Measurements from ENCODE around the gene UBE2L5.

Gene UBE2L5

DNA sequence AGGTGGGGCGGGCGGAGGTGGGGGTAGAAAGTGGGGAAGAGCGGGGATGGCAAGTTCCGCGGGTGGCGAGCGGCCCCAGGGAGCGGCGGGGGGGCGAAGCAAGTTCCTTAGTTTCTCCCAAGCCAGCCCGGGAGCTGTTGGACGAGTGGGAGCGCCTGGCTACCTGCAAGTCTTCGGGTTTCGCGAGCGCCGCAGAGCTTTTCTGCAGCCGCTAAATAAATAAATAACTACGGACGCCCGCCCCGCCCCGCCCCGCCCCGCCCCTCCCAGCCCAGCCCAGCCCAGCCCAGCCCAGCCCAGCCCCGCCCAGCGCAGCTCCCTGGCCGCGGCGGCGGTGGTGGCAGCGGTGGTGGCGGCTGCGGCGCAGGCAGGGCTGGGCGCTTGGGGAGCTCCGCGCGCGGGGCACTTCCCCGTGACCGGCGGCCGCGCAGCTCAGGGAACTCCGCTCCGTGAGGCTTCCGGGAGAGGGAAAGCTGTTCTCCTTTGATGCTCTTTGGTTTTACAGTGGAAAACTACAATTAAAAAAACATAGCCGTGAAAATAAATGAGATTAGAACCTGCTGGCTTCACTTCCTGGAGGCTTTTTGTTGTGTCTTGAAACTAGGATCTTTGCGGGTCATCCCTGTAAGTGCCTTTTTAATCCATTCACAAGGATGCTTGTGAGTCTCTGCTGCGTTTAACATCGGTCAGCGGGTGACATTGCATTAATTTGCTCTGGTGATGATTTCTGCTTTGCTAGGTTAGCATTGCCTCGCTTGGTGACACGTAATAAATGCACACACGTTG is at the start of gene UBE2L5:
Gene UBE2L5 (plus strand): TSS at position 440 of the 786 bp plus-strand sequence. CDS start 5,498 bp downstream, outside the sequence.
- DNase-seq (ENCODE audit: low spot score) = peak; percentile 74

DNA sequence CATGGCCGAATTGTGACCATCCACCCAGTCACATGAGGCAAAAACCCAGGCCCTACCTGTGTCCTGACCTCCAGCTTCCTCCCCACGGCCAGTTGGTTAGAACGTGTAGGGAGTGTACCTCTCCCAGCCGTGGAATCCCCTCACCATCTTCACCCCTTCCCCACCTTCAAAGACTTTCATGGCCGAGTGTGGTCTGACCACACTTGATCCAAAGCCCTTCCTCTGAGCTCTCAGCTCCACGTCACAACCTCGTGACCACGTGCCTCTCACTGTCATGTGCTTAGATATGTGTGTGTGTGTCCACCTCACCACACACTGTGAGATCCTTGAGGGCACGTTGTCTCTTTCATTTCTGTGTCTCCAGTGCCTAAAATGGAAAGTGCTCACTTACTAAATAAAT is 48.6 kb upstream of the UBE2L5 start:
- peak; percentile 34 for DNase-seq (ENCODE audit: low spot score)

DNA sequence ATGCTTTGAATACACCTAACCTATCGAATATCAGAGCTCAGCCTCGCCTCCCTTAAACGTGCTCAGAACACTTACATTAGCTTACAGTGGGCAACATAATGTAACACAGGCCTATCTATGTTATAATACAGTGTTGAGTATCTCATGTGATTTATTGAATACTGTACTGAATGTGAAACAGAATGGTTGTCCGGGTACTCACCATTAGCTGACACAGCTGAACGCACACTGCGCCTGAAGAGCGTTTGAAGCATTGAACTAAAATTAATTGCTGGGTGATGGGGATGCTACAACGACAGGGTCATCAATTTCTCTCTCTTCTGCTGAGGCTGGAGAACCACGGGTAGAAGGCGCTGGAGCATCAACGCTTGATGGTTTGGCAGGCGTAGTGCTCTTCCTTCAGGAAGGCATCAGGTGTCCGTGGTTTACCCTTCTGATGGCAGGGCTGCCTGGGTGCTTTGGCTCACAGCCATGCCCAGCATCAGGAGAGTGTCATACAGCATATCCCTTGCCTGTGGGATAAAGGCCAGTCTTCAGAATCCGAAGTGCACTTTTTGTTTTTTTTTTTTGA is 46.9 kb upstream of the UBE2L5 start:
- DNase-seq (ENCODE audit: low spot score) = no peak

DNA sequence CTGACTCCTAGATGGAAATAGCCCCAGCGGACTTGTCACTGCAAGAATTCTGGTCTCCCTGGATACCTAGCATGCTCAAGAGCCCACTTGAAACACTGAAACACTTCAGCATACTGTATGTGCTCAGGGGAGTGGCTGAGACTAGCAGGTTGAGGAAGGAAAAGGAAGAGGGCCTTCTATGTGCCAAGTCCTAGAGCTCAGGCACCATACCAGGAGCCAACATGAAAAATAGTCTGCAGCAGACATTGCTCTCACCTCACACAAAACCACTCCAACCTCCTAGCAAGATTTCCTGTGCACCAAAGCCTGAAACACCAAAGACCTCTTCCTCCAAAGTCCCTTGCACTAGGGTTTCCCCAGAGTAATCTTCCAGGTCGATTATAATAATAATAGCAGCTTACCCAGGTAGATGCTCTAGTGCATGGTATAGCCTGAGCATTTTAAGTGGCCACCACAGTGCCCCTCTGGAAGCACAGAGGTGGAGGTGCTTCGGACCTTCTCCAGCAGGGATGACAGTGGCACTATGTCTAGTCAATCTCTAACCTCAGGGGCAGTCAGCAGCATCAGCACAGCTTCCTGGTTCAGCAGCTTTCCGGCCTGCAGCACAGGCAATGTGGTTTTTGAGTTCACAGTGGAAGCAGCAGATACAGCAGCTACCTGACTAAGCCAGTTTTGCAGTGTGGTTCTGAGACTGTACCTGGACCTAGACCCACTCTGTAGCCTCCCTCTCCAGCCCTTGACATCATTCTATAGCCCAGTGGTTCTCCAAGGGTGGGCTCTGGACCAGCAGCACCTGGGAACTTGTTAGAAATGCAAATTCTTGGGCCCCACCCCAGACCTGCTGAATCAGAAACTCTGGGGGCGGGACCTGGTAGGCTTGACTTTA is 45.6 kb upstream of the UBE2L5 start:
- peak; percentile 82 for DNase-seq (ENCODE audit: low spot score)

DNA sequence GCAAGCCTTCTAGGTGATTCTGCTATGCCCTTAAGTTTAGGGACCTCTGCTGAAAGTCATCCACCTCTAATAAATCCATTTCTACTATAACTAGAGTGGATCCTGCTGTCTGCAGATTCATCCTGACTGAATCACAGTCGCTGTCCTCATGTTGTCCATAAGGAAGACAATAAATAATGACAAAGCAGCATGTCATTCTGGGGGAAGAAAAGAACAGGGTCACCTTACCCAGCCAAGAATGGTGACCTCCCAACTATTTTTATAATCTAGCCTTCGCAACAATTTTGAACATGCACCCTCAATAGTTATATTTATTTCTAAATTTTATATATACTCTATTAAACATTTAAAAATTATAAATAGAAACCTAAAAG is 45.0 kb upstream of the UBE2L5 start:
- no peak for DNase-seq (ENCODE audit: low spot score)

DNA sequence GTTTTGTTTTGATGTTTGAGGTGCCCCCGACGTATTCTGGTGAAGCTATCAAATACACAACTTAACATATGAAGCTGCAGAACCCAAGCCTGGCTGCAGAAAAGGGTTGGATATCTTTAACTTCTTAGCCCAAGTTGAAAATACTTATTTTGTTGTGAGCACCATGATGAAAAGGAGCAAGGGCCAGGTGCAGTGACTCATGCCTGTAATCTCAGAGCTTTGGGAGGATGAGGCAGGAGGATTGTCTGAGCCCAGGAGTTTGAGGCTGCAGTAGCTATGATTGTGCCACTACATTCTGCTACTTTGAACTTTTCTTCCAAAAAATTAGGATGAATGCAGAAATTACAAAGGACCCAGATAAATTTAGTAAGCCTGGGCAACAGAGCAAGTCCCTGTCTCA is 44.1 kb upstream of the UBE2L5 start:
- no peak for DNase-seq (ENCODE audit: low spot score)

DNA sequence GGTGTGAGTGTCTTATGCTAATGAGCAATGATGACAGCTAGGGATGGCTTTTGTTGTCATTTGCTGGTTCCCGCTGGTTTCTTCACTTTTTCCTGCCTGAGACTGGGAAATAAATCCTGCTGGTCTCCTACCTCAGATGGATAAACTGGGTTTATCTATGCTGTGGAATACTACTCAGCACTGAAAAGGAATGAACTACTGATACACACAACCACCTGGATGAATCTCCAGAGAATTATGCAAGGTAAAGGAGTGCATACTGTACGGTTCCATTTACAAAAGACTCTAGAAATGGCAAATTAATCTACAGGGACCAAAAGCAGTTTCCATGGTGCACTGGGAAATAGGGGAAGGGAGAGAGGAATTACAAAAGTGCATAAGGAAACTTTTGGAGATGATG is 41.2 kb upstream of the UBE2L5 start:
- no peak for DNase-seq (ENCODE audit: low spot score)

DNA sequence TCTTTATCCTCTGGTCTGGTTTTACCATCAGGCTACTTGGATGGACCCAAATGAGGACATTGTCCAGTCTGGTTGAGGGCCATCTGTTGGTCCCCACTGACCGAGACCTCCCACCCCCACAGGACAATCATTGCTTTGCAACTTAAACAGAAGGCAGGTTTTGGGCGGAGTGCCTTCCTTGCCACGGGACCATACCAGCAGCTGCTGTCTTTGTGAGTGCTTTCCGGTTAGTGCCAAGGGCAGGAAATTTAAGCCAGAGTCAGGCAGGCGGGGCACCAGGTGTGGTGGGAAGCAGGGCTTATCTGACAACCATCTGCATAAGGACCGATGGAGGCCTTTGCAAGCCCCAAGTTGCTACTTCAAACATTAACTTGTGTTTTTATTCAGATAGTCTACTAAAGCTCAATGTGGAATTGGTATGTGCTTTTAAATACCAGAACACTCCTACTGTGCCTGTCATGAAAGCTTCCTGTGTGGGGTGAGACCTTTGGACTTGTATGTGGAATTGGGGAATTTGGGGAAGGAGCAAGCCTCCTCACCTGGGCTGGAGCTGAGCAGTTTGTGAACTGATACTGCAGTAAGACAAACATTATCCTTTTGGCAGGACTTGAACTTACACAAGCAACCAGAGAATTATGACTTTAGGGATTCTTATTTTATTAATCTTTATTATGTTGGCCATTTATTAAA is 39.3 kb upstream of the UBE2L5 start:
- no peak for DNase-seq (ENCODE audit: low spot score)

DNA sequence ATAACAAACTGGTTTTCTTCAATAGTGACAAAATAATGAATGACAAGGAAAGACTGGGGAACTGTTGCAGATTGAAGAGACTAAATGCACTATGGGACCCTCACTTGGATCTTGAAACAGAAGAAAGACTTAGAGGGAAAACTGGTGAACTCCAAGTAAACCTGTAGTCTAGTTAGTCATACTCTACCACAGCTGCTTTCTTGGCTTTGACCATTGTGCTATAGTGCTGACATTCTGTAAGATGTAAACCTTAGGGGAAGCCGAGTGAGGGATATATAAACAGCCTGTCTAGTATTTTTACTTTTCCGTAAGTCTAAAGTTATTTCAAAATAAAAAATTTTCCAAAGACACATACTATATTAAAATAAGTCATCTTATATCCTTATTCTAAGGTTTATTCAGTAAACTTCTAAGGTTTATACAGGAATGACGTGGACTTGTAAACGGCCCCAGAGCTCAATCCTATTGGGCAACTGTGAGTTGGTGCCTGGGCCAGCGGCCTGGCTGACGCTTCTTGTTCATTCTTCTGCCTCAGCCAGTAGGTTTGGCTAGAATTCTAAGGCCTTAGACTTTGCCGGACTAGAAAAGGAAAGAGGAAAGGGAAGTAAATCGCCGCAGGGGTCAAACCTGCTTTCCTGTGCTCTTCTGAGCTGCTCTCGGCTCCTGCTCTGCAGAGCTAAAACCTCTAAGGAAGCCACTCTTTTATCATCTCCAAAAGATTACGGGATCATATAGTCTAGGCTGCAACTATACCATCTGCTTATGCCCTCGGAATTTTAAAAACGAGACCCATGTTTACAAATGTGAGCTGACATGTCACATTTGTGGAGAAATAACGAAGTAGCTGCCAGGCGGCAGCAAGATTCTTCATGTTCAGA is 33.6 kb upstream of the UBE2L5 start:
- no peak for DNase-seq (ENCODE audit: low spot score)

DNA sequence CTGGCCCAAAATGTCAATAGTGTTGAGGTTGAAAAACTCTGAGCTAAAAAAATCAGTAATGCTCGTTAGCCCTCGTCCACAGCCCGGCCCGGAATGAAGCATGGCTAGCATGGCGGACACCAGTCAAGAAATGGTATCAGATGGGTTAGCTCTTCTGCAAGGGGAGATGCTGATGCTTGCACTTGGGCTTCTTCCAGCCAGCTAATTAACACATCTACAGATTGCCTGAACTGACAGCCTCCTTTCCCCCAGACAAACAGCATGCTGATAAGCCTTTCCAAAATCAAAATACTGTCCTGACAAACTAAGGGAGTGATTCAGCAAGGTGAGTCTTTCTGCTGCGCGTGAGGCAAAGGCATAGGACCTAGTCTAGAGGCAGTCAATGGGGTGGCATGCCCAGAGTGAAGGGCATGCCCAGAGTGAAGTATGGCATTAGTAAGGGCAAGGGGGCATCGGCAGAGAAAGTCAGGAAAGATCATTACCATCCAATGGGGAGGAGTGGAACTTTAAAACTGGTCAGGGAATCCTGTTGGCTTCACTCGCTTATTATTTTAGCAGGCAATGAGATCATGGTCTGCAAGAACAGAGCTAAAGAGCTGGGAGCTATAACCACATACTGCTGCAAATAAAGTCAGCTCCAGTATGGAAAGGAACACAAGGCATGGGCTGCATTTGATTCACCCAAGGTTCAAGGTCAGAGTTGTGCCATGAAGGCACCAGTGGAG is 30.2 kb upstream of the UBE2L5 start:
- DNase-seq (ENCODE audit: low spot score) = no peak

DNA sequence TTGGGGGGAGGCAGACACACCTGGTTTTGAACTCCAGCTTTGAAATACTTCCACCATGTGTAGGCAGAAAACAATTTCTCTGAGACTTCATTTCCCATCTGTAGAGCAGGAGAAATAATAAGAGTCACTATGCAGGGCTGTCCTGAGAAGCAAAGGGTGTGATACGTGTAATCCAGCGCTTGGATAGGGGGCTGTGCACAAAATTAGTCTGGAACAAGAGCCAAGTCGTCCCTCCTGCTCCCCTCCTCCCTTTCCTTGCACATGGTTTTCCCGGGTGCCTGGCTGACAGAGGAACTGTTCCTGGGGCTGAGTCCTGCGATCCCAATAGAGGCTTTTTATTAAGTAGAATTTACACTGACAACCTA is 29.6 kb upstream of the UBE2L5 start:
- DNase-seq (ENCODE audit: low spot score) = no peak

DNA sequence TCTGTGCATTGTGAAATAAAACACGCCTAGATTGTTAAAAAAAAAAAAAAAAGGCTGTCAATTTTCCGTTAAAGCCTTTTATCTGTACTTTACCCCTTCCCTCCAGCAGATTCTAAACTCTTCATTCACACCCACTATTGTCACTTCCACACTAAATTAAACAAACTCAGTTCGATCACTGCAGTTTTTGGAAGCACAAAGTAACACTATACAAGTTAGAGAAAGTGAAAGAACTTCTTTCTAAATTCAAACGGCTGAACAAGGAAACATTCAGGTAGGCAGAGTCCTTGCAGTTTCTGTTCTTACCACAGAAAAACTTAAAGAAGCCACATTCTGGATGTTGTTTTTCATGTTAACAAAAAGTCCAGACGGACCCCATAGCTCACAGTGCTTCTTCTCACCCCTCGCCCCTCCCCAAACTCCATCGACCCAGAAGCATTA is 27.5 kb upstream of the UBE2L5 start:
- DNase-seq (ENCODE audit: low spot score) = peak; percentile 53

DNA sequence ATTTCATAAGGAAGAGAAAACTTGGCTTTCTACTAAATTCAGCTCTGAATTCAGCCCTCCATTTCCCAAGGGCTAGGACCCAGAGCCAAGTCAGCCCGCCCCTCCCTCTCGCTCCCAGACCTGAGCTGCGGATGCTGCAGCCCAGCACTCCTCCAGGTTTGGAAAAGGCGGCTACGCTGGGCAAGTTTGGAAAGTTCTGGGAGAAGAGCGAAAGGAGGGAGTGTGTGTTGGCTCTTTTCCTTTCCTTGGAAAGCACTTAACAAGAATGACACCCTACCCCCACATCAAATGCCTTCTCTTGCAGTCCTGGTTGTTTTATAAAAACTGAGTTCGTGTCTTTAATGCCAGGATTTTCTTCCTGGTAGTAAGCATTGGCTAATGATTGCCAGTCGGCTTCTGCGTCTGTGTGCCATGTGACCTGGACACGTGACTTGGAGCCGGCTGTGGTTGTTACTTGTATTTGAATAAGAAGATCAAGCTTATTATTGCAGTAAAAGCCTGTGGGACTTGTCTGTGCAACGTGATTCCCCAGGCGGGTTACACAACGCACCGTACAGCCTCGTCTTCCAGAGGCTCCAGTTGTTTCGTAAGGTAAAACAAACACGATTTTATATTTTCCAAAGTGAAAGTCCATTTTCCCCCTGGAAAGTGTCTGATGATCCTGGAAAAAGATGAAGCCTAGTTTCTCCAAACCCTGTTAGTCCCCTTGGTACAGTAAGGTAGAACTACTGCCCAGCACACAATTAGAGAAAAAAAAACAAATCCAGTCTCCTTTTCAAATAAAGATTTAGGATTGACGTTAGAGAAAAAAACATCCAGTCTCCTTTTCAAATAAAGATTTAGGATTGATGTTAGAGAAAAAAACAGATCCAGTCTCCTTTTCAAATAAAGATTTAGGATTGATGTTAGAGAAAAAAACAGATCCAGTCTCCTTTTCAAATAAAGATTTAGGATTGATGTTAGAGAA is 26.8 kb upstream of the UBE2L5 start:
- DNase-seq (ENCODE audit: low spot score) = peak; percentile 84

DNA sequence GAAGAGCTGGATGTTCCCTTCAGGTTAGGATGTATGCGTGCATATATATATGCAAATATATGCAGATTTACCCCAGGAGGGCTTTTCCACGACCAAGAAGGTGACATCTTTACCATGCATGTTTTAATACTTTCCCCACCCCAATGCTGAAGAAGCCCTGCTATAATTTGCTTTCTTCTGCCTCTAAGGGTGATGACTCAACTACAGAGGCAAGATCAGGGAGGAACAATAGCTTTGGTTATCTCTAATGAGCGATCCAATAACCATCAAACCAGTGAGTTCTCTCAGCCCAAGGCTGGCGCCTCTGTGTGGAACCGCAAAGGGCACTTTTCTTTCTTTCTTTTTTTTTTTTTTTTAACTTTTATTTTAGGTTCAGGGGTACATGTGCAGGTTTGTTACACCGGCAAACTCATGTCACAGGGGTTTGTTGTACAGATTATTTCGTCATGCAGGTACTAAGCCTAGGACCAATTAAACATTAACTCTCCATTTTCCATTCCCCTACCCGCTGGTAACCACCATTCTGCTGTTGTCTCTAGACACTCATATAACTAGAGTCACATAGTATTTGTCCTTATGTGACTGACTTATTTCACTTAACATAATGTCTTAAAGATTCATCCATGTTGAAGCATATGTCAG is 25.7 kb upstream of the UBE2L5 start:
- peak; percentile 19 for DNase-seq (ENCODE audit: low spot score)

DNA sequence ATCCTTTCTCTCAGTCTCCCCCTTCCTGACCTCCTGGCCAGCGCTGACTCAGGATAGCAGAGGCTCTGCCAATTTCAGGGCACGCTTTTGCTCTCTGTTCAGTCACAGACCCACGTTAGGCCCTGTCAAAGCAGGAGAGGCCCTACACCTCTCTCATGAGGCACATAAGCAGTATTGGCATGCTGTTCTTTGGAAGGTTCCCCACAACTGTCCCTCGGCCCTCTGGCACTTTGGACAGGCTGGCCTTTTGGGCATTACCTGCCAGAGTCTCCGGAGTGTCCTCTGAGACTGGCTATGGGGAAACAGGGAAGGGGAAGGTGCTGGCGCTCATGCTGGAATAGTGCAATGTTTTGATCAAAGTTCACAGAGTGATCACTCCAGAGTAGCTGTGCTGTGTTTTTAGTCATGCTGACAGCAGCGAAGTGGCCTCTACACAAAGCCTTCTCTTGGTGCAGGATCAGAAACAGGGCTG is 23.7 kb upstream of the UBE2L5 start:
- no peak for DNase-seq (ENCODE audit: low spot score)

DNA sequence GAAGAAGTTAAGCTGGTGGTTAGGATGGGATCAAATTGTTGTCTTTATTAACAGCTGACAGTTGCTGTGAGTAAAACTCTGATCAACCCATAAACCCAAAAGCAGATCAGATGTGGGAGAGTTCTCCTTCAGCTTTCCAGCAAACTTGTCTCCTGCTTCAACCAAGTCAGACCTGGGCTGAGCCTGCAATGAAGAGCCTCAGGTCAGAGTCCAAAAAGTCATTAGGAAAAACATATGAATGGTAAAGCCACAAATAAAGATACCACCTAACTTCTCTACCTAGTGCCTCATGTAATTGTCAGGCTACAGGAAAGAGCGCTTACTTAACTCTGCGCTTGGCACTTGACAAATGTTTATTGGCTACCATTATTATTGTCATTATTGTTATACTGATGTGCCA is 21.9 kb upstream of the UBE2L5 start:
- no peak for DNase-seq (ENCODE audit: low spot score)

DNA sequence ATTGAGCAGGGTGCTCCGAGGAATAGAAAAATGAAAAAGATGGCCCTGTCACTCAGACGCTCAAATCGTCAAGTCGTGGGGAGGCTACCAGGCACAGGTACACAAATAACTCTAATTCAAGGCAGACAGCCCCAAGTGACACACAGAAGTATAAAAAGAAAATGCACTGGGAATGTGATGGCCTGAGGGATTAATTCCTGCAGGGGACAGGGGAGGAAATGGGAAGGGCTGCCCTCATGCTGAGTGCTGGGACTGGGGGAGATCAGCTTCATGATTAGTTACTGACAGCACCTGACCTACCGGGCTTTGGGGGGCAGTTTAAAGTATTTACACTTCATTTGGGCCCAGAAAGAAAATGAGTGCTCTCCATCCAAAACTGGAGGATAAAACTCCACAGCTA is 20.9 kb upstream of the UBE2L5 start:
- DNase-seq (ENCODE audit: low spot score) = no peak

DNA sequence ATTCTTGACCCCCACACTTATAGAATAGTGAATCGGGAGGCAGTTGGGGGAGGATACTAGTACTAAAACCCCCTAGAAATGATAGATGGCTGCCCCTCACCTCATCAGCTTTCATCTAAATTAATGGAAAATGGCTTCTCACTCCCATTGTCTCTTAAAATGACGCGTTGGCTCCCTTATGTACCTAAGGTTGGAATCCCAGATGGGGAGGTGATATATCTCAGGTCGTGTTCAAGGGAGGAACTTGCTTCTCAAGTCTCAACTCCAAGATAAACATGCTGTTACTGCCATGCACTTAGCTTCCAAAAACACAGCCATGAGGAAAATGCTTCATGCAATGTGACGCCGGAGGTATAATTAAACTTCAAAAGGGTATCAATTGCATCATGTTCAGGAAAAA is 18.8 kb upstream of the UBE2L5 start:
- DNase-seq (ENCODE audit: low spot score) = no peak

DNA sequence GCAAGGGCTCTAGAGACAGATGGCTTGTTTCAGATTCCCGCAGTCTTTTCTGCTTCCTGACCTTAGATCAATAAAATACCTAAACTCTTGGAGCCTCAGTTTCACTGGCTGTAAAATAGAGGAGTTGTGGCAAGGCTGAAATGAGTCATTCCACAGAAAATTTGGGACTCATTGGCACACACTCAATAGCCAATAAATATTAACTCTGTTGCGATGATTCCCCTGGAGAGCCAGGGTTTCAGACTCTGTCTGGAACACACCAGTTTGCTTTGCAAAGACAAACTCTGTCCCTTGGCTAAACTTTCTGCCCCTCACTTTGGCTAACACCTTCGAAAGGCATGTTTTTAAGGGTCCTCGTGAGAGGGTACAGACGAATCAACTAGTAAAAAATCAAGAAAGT is 18.1 kb upstream of the UBE2L5 start:
- no peak for DNase-seq (ENCODE audit: low spot score)
